ENCODE data around the gene HSPBP1. TPM values are rescaled to one million over a fixed set of nuclear protein-coding genes. Genes with fewer than 3 reads are reported as not detected.

HSPBP1 gene
- total RNA-seq, 4 donors from 2014 or later, result 4.9 to 17.9 (median 10.4) TPM

GRCh38 chr19:55270172-55270942 is 9.6 kb downstream of the HSPBP1 start:
- no peak for TF ChIP-seq CTCF (IDR thresholded peaks at IDR 0.05; ENCODE audit: low read depth)

DNA sequence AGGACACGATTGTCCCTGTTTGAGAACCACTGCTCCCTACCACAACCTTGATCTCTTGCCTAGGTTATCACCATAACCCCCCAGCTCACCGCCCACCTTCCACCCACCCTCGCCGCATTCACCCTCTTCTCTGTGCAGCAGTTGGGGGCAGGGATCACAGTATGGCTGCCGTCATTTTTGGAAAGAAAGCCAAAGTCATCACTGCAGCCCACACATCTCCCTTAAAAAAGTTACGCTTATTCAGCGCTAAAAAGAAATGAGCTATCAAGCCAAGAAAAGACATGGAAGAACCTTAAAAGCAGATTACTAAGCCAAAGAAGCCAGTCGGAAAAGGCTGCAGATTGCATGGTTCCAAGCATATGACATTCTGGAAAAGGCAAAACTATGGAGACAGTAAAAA is 10.6 kb downstream of the HSPBP1 start:
- no peak for TF ChIP-seq CTCF (IDR thresholded peaks at IDR 0.05; ENCODE audit: low read depth)

DNA sequence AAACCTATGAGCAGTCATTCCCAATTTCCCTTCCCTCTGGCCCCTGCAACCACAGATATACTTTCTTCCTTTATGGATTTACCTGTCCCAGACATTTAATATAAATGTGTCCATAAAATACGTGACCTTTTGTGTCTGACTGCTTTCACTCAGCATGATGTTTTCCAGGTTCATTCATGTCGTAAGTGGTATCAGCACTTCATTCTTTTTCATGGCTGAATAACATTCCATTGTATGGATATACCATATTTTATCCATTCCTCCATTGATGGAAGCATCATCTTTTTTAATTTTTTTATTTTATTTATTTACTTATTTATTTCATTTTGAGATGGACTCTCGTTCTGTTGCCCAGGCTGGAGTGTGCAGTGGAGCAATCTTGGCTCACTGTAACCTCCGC is 13.1 kb downstream of the HSPBP1 start:
- TF ChIP-seq CTCF (IDR thresholded peaks at IDR 0.05; ENCODE audit: low read depth), result no peak

- TF ChIP-seq CTCF (IDR thresholded peaks at IDR 0.05; ENCODE audit: low read depth), result no peak
These were observed 13.5 kb downstream of the HSPBP1 start for GRCh38 chr19:55266404-55266803.

GRCh38 chr19:55265723-55266386 is 14.1 kb downstream of the HSPBP1 start:
- no peak for TF ChIP-seq CTCF (IDR thresholded peaks at IDR 0.05; ENCODE audit: low read depth)

GRCh38 chr19:55265173-55265572 is 14.7 kb downstream of the HSPBP1 start:
- no peak for TF ChIP-seq CTCF (IDR thresholded peaks at IDR 0.05; ENCODE audit: low read depth)

DNA sequence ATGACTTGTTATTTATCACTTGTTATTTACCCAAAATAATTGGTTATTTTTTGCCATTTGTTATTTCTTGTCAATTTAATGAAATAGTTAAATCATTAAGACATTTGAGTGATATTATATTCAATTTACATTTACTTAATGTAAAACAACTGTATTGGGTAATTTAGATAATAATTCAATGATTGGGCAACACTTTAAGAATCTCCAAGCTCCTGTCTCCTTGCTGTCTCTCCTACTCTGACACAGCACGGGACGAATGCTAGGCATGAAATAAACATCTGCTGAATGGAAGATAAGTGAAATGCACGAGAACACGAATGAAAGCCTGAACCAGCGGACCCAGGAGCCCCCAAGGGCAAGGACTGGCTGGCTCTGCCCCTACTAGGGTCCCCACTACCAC is 15.4 kb downstream of the HSPBP1 start:
- TF ChIP-seq CTCF (IDR thresholded peaks at IDR 0.05; ENCODE audit: low read depth), result no peak

Measured in subcutaneous adipose tissue (tissue), 4 donors.